Sigmoid colon (tissue), 4 donors: Measurements from ENCODE around the gene WDR19.

ENCODE experiments used
- CTCF ChIP-seq, 4 experiments: fragments of 450-650 bp in 3 of 4; fragments of 200-600 bp in 1 of 4; IDR thresholded peaks; one replicate each; pipeline ENCODE4 v1.5.1; 2016 to 2019; ENCODE audit warnings: antibody characterized with exemption in 4 of 4, mild to moderate bottlenecking in 3 of 4, moderate library complexity in 2 of 4
- POLR2A ChIP-seq, 2 donors: fragments of 450-650 bp; IDR thresholded peaks; one replicate each; pipeline ENCODE4 v1.6.1; 2016; ENCODE audit warnings: antibody characterized with exemption in 2 of 2, mild to moderate bottlenecking in 2 of 2, moderate library complexity in 2 of 2
- POLR2AphosphoS5 ChIP-seq, 4 donors: sonication (generic); formaldehyde crosslinking; IDR thresholded peaks; one replicate each; pipeline ENCODE4 v1.6.1; 2017; ENCODE audit warnings: antibody characterized with exemption in 4 of 4

GRCh38 chr4:39278476-39278875, 96.1 kb downstream of the WDR19 start:
- TF ChIP-seq POLR2A (IDR thresholded peaks at IDR 0.05) (no peak), CTCF (IDR thresholded peaks at IDR 0.05) (no peak), POLR2AphosphoS5 (IDR thresholded peaks at IDR 0.05) (no peak)
